ENCODE data around the gene FLNA.

The FLNA gene

DNA sequence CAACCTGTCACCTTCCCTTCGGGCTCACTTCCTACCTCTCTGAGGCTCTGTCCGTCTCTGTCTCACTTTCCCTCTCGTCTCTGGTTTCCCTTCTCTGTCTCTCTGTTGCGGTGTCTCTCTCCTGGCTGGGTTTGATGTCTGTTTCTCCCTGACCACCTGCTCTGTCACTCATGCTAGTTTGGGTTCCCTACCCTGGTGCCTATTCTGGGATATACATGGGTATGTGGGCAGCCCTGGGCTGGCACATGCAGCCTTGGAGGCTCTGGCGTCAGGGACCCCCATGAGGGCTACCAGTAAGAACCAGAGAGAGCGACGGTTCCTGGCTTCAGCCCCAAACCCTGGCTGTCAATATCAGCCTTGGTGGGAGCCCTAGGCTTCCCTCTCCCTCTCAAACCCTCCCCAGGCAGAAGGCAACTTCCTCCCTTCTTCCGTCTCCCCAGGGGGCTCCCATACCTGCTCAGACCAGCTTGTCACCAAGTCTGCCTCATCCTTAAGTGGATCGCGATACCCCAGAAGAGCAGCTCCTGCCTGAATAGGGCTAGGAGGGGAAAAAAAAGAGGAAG lies 34.3 kb upstream of the FLNA start:
- Histone ChIP-seq H3K4me3 (ENCODE audit: low read depth, low read length, poor library complexity, severe bottlenecking) (peak overlapping the region; percentile 63), H3K4me1 (ENCODE audit: insufficient read depth, low read length, severe bottlenecking) (peaks cover 32% of the 10 kb centered on the region), H3F3A (ENCODE audit: insufficient read depth, low read length) (no peaks in the 10 kb centered on the region), H3K9me2 (ENCODE audit: low read depth, low read length) (no peaks in the 10 kb centered on the region), H3K27me3 (ENCODE audit: insufficient read depth, low read length) (no peaks in the 10 kb centered on the region), H3K27ac (ENCODE audit: low read depth, low read length, poor library complexity, severe bottlenecking) (peak overlapping the region; percentile 86), H3K4me2 (ENCODE audit: low read length) (peak overlapping the region; percentile 90), H3K36me3 (ENCODE audit: insufficient read depth, low read length) (no peaks in the 10 kb centered on the region), H4K20me1 (ENCODE audit: insufficient read depth, low read length) (no peaks in the 10 kb centered on the region), H3K79me2 (ENCODE audit: insufficient read depth, low read length) (no peaks in the 10 kb centered on the region), H3K9ac (ENCODE audit: low read length) (peak overlapping the region; percentile 68), H2AFZ (ENCODE audit: low read length) (no peak overlapping the region), H3K9me3 (ENCODE audit: low read length) (no peaks in the 10 kb centered on the region)
- TF ChIP-seq, protein P1, sequence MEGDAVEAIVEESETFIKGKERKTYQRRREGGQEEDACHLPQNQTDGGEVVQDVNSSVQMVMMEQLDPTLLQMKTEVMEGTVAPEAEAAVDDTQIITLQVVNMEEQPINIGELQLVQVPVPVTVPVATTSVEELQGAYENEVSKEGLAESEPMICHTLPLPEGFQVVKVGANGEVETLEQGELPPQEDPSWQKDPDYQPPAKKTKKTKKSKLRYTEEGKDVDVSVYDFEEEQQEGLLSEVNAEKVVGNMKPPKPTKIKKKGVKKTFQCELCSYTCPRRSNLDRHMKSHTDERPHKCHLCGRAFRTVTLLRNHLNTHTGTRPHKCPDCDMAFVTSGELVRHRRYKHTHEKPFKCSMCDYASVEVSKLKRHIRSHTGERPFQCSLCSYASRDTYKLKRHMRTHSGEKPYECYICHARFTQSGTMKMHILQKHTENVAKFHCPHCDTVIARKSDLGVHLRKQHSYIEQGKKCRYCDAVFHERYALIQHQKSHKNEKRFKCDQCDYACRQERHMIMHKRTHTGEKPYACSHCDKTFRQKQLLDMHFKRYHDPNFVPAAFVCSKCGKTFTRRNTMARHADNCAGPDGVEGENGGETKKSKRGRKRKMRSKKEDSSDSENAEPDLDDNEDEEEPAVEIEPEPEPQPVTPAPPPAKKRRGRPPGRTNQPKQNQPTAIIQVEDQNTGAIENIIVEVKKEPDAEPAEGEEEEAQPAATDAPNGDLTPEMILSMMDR (IDR thresholded peaks at IDR 0.05; ENCODE audit: low read length), result no peak
- no peak for TF ChIP-seq EZH2 (IDR thresholded peaks at IDR 0.05; ENCODE audit: borderline replicate concordance, low read length)

DNA sequence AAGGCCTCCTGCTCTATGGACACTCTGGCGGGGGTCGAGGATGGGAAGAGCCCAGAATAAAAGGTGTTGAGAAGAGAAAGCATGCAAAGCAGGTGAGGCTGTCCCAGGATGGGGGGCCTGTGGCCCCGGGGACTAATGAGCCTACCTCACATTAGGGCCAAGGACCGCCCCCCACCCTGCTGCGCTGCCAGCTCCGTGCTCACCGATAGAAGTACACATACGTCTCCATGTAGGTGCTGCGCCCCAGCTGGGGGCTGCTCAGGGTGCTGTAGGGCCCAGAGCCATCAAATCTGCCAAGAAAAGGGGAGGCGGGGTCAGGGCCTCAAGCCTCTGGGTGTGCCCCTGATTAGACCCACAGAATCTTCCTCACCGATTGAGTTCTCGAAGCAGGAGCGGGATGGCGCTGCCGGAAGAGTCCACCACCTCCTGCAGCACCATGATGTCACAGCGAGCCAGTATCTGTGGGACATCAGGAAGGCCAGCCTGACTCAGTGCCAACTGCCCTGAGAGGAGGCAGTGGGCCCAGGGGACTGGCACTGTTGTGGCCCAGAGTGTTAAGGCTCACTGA lies 30.3 kb upstream of the FLNA start:
- Histone ChIP-seq H3K36me3 (ENCODE audit: insufficient read depth, low read length) (peaks cover 19% of the 10 kb centered on the region; the same call in 1 of the 2 replicates), H4K20me1 (ENCODE audit: insufficient read depth, low read length) (no peaks in the 10 kb centered on the region), H2AFZ (ENCODE audit: low read length) (no peak overlapping the region), H3K9me2 (ENCODE audit: low read depth, low read length) (no peaks in the 10 kb centered on the region), H3K9me3 (ENCODE audit: low read length) (no peaks in the 10 kb centered on the region), H3F3A (ENCODE audit: insufficient read depth, low read length) (peaks cover 6% of the 10 kb centered on the region; the same call in 1 of the 2 replicates), H3K27ac (ENCODE audit: low read depth, low read length, poor library complexity, severe bottlenecking) (no peak overlapping the region), H3K79me2 (ENCODE audit: insufficient read depth, low read length) (no peaks in the 10 kb centered on the region), H3K9ac (ENCODE audit: low read length) (no peak overlapping the region), H3K4me1 (ENCODE audit: insufficient read depth, low read length, severe bottlenecking) (peaks cover 23% of the 10 kb centered on the region), H3K4me2 (ENCODE audit: low read length) (no peak overlapping the region), H3K27me3 (ENCODE audit: insufficient read depth, low read length) (no peaks in the 10 kb centered on the region), H3K4me3 (ENCODE audit: low read depth, low read length, poor library complexity, severe bottlenecking) (no peak overlapping the region)
- TF ChIP-seq, protein P1 (IDR thresholded peaks at IDR 0.05; ENCODE audit: low read length), result no peak
- TF ChIP-seq EZH2 (IDR thresholded peaks at IDR 0.05; ENCODE audit: borderline replicate concordance, low read length), result no peak

DNA sequence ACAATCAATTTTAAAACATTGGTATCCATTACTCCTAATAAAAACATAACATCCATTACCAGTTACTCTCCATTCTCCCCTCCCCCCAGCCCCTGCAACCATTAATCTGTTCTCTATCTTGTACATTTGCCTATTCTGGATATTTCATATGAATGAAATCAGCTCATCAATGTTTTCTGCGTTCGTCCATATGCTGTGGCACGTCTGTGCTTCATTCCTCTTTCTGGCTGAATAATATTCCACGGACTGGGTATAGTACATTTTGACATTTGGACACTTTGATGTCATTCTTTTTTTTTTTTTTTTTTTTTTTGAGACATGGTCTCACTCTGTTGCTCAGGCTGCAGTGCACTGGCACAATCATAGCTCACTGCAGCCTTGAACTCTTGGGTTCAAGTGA lies 29.4 kb upstream of the FLNA start:
- Histone ChIP-seq H3K27ac (ENCODE audit: low read depth, low read length, poor library complexity, severe bottlenecking) (no peak overlapping the region), H3K4me2 (ENCODE audit: low read length) (no peak overlapping the region), H3K4me1 (ENCODE audit: insufficient read depth, low read length, severe bottlenecking) (peaks cover 23% of the 10 kb centered on the region), H3K9me2 (ENCODE audit: low read depth, low read length) (no peaks in the 10 kb centered on the region), H3K79me2 (ENCODE audit: insufficient read depth, low read length) (peaks cover 2% of the 10 kb centered on the region; the same call in 1 of the 2 replicates), H3K27me3 (ENCODE audit: insufficient read depth, low read length) (no peaks in the 10 kb centered on the region), H3K36me3 (ENCODE audit: insufficient read depth, low read length) (peaks cover 27% of the 10 kb centered on the region), H3K9me3 (ENCODE audit: low read length) (no peaks in the 10 kb centered on the region), H3K4me3 (ENCODE audit: low read depth, low read length, poor library complexity, severe bottlenecking) (no peak overlapping the region), H3F3A (ENCODE audit: insufficient read depth, low read length) (peaks cover 10% of the 10 kb centered on the region), H4K20me1 (ENCODE audit: insufficient read depth, low read length) (no peaks in the 10 kb centered on the region), H3K9ac (ENCODE audit: low read length) (no peak overlapping the region), H2AFZ (ENCODE audit: low read length) (no peak overlapping the region)
- no peak for TF ChIP-seq EZH2 (IDR thresholded peaks at IDR 0.05; ENCODE audit: borderline replicate concordance, low read length)
- TF ChIP-seq, protein P1 (IDR thresholded peaks at IDR 0.05; ENCODE audit: low read length), result no peak

All from OCI-LY1 (cell line).